ENCODE data around the gene CCPG1. TPM values are rescaled to one million over a fixed set of nuclear protein-coding genes. Genes with fewer than 3 reads are reported as not detected.

CCPG1 gene
- total RNA-seq, 6 experiments from 2014 or later = 47.3 to 73.1 (median 57.3) TPM

DNA sequence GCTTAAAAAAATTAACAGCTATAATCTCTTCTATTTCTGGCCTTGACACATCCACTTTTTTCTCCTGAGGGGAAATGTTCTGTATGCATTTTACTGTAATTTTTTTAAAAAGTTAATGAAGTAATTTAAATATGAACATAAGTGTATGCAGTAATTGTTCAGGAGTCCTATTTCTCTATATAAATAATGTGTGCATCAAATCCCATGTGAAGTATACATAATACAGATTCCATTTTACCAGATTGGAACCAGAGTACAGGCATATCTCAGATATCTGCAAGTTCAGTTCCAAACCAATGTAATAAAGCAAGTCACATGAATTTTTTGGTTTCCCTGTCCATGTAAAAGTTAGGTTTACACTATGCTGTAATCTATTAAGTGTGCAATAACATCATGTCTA, 26.6 kb downstream of the CCPG1 start:
- Histone ChIP-seq H3K4me1 (no peaks in the 10 kb centered on the region), H3K4me3 (no peak overlapping the region), H3K27me3 (no peaks in the 10 kb centered on the region), H3K9me3 (no peaks in the 10 kb centered on the region), H3K36me3 (peaks cover 0 to 44% (median 14%) of the 10 kb centered on the region in 4 donors), H3K27ac (no peak overlapping the region)
- TF ChIP-seq, protein P1, sequence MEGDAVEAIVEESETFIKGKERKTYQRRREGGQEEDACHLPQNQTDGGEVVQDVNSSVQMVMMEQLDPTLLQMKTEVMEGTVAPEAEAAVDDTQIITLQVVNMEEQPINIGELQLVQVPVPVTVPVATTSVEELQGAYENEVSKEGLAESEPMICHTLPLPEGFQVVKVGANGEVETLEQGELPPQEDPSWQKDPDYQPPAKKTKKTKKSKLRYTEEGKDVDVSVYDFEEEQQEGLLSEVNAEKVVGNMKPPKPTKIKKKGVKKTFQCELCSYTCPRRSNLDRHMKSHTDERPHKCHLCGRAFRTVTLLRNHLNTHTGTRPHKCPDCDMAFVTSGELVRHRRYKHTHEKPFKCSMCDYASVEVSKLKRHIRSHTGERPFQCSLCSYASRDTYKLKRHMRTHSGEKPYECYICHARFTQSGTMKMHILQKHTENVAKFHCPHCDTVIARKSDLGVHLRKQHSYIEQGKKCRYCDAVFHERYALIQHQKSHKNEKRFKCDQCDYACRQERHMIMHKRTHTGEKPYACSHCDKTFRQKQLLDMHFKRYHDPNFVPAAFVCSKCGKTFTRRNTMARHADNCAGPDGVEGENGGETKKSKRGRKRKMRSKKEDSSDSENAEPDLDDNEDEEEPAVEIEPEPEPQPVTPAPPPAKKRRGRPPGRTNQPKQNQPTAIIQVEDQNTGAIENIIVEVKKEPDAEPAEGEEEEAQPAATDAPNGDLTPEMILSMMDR (IDR thresholded peaks at IDR 0.05) = no peak
- no peak for TF ChIP-seq POLR2A (IDR thresholded peaks at IDR 0.05)
- DNase-seq (no peak), ATAC-seq (no peak)
- intact Hi-C loops (cut with DNase I) = no loop called here

DNA sequence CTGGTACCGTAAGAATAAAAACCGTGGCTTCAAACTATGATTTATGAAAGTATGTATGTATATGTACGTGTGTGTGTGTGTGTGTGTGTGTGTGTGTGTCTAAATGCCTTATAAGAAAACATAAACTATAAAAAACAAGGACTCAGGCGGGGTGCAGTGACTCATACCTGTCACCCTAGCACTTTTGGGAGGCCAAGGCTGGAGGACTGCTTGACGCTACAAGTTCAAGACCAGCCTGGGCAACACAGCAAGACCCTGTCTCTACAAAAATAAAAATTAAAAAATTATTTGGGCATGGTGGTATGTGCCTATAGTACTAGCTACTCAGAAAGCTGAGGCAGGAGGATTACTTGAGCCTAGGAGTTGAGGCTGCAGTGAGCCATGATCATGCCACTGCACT, 29.1 kb downstream of the CCPG1 start:
- no peak for TF ChIP-seq POLR2A (IDR thresholded peaks at IDR 0.05)
- TF ChIP-seq, protein P1 (IDR thresholded peaks at IDR 0.05) = no peak
- no peaks in the 10 kb centered on the region for H3K9me3 ChIP-seq
- H3K27ac ChIP-seq = no peak overlapping the region
- peaks cover 0 to 44% (median 14%) of the 10 kb centered on the region in 4 donors for H3K36me3 ChIP-seq
- no peak for DNase-seq
- H3K4me3 ChIP-seq = no peak overlapping the region
- no peaks in the 10 kb centered on the region for H3K27me3 ChIP-seq
- WGBS (ENCODE audit: insufficient coverage, low coverage, low lambda C conversion rate, missing lambda C conversion rate) = 86% methylated on average over 5 of the region's 5 CpGs
- H3K4me1 ChIP-seq = no peaks in the 10 kb centered on the region
- no peak for ATAC-seq
- intact Hi-C loops (cut with DNase I) = no loop called here

DNA sequence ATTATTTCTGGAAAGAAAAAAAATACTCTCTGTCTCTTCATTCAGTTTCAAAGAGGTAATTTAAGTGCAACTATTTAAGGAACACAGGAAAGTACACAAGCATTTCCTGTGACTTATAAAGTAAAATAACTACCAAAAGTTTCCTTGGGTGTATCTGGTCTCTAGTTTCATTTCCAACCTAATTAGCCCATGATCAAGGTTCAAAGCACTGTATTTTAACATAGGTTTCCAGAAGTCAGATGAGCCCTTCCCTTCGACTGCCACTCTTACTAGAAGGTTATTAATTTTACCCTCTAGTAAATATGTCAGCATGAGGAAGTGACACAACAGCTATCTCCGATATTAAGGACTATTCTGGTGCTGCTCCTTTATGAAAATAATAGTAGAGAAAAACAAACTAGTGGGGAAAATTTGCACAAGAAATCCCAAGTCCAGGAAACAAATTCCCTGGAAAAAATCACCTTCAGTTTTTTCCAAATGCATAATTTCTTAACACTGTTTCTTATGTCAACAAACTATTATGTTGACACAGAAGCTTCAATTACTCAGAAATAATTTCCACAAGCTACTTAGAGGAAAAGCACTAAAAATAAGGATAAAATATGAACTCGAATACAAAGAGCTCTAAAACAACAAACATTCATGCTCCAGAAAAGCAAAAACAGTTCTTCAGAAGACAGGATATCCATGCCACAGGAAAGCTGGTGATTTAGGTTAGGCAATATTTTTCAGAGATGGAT, 35.3 kb downstream of the CCPG1 start:
- intact Hi-C loops (cut with DNase I) = no loop called here
- Histone ChIP-seq H3K27me3 (no peaks in the 10 kb centered on the region), H3K27ac (no peak overlapping the region), H3K36me3 (peaks cover 0 to 48% (median 14%) of the 10 kb centered on the region in 4 donors), H3K9me3 (no peaks in the 10 kb centered on the region), H3K4me1 (peaks cover 0 to 2% (median 0%) of the 10 kb centered on the region in 4 donors), H3K4me3 (no peak overlapping the region)
- peak in 3 of 4 donors; percentile 18 to 43 (median 36) for ATAC-seq
- no peak for DNase-seq
- TF ChIP-seq POLR2A (IDR thresholded peaks at IDR 0.05) = no peak
- TF ChIP-seq, protein P1 (IDR thresholded peaks at IDR 0.05) = no peak
- 42% methylated on average over 3 of the region's 3 CpGs for WGBS (ENCODE audit: insufficient coverage, low coverage, low lambda C conversion rate, missing lambda C conversion rate)

DNA sequence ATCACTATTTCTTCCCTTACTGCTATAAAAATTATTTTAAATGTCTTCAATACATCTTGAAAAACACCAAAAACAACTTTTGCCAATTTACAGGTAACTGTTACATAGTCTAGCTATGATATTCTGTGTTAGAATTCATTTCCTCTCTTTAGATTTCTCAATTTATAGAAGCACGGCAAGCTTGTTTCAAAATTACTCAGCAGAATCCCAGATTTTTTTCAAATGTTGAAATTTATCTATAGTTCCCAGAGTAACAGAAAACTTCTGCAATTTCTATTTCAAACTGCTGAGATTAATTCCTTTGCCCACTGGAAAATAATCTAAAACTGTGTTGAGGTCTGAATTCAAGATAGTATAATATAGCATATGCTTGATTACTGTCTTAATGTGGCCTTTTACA, 41.2 kb downstream of the CCPG1 start:
- TF ChIP-seq POLR2A (IDR thresholded peaks at IDR 0.05) = no peak
- TF ChIP-seq, protein P1 (IDR thresholded peaks at IDR 0.05) = no peak
- Histone ChIP-seq H3K36me3 (peaks cover 0 to 36% (median 6%) of the 10 kb centered on the region in 4 donors), H3K27ac (no peak overlapping the region), H3K4me3 (no peak overlapping the region), H3K27me3 (no peaks in the 10 kb centered on the region), H3K9me3 (no peaks in the 10 kb centered on the region), H3K4me1 (no peaks in the 10 kb centered on the region)
- DNase-seq (no peak), ATAC-seq (no peak)
- WGBS (ENCODE audit: insufficient coverage, low coverage, low lambda C conversion rate, missing lambda C conversion rate) = 80% methylated on average over 1 of the region's 1 CpG
- intact Hi-C loops (cut with DNase I) = no loop called here

All from right lobe of liver (tissue), 6 donors.